Measurements from ENCODE around the gene DNMT3A.

DNMT3A gene

DNA sequence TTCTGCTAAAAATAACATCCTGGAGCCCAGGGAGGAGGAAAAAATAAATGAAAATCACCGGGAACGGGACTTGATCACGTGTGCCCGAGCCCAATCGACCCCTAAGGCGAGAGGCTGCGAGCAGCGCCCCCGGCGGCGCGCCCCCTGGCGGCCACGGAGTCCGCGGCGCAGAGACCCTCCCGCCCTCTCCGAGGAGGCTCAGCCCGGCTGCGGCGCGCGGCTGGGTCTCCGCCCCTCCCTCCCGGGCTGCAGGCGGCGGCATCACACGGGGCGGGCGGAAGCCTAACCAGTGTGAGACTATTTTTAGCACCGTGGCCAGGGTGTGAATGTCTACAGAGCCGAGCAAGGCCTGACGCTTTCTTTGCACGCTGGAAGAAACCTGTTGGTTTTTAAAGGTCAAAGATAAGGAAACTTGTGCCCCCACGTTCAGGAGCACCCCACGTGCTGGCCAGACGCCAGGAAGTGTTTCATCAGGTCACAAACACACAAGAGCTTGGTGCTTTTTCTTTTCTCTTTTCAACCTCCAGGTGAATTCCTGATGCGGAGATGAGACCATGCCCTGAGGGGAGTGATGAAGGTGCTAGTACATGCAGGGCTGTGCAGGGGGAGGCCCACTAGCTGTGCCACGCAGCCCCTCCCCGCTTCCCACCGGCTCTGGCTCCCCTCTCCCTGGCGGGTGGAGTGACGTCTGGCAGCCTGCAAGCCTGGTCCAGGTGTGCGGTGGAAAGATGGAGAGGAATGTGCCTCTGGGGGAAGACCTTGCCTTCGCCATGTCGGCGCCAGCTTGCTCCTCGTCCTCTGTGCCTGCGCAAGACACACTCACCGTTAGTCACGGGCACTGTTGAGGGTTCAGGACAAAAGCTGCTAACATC, 35.3 kb upstream of the DNMT3A start:
- Mint-ChIP-seq H3K4me3 (peak overlapping the region; percentile 45), H3K27ac (peak overlapping the region; percentile 94), H3K9me3 (no peaks in the 10 kb centered on the region), H3K4me1 (ENCODE audit: low read depth) (peaks cover 33% of the 10 kb centered on the region), H3K27me3 (ENCODE audit: low read depth) (no peaks in the 10 kb centered on the region), H3K36me3 (ENCODE audit: low read depth) (peaks cover 2% of the 10 kb centered on the region)

DNA sequence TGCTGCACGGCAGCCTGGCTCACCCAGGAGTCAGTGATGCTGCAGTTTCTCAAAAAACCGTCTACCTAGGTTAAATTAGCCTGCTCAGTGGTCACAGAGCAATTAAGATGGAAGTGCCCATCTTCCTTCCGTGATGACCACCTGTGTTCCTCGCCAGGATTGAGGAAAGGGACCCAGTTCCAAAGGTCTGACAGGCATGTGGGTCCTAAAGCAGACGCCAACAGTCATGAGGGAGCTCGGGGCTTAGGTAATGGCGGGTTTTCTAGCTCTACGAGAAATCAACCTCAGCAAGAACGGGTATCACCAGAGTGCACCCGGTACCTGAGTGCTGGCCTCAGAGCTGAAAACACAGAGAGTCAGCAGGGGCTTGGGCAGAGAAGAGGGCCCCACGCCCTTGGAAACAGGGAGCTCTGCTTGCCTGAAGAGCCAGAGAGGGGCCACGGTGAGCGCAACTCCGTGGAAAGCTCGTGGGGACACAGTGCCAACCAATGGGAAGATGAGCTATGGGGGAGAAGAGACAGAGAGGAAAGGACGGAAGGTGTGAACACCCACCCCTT, 34.3 kb upstream of the DNMT3A start:
- Mint-ChIP-seq H3K27ac (peak overlapping the region; percentile 76), H3K9me3 (no peaks in the 10 kb centered on the region), H3K4me3 (peak overlapping the region; percentile 59), H3K4me1 (ENCODE audit: low read depth) (peaks cover 32% of the 10 kb centered on the region), H3K27me3 (ENCODE audit: low read depth) (no peaks in the 10 kb centered on the region), H3K36me3 (ENCODE audit: low read depth) (peaks cover 2% of the 10 kb centered on the region)

DNA sequence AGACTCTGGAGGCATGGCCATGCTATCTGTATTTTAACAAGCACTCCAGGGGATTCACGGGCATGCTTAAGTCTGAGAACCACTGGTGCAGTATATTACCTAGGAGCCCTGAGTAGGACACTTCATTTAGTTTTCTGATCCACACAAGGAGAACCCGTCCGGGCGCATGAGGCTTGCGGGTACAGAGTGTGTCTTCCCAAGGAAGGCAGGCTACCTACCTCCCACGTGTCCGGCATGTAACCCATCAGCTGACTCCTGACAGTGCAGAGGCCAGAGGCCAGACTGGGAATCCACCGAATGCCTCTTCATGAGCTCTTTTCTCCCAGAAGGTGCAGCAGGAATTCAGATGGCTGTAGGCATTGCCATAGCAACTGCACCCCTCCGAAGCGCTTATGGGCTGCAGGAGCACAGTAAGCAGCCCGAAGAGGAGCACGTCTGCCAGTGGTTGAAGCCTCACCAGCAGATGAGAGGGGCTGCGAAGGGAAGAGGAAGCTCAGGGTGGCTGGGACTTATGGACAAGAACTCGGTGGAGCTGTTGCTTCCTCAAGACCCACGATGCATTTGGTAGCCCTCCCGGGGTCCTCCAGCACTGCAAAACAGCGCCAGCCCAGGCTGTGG, 33.8 kb upstream of the DNMT3A start:
- H3K4me1 Mint-ChIP-seq (ENCODE audit: low read depth): peaks cover 32% of the 10 kb centered on the region
- H3K4me3 Mint-ChIP-seq: no peak overlapping the region
- H3K9me3 Mint-ChIP-seq: no peaks in the 10 kb centered on the region
- H3K27ac Mint-ChIP-seq: no peak overlapping the region
- H3K36me3 Mint-ChIP-seq (ENCODE audit: low read depth): peaks cover 2% of the 10 kb centered on the region
- no peaks in the 10 kb centered on the region for H3K27me3 Mint-ChIP-seq (ENCODE audit: low read depth)

DNA sequence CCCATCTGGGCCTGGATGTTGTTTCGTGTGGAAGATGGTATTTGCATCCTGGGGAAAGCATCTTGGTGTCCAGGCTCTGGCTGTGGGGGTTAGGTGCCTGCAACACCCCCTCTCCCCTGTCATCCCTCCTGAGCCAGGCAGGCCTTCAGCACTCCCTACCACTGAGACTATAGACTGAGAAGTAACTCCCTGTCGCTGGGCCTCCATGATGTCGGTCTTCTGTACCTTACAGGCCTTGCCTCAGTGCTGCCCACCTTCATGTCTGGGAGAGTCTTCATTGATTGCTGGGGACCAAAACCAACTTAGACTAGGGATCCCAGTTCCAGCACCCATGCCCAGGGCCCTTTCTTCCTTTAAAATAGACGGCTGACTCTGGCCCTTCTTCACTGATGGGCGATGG, 33.1 kb upstream of the DNMT3A start:
- Mint-ChIP-seq H3K27me3 (ENCODE audit: low read depth) (no peaks in the 10 kb centered on the region), H3K9me3 (no peaks in the 10 kb centered on the region), H3K4me1 (ENCODE audit: low read depth) (peaks cover 31% of the 10 kb centered on the region), H3K36me3 (ENCODE audit: low read depth) (peaks cover 2% of the 10 kb centered on the region), H3K4me3 (no peak overlapping the region), H3K27ac (no peak overlapping the region)

DNA sequence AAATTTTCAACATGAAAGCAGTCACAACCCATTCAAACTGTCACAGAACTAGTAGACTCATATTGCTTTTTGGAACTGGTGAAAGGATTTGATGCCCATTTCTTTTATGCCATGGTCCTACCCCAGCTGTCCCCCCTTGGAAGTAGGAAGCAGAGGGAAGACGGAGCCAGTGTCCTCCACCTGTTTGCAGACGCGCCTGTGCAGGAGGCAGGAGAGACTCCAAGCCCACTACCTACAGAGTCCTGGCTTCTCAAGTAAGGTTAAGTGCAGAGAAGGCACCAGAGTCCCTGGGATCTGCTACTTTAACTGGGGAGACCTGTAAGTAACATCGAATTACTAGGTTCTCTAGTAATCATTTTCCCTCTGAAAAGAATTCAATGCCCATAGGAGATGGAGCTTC, 32.7 kb upstream of the DNMT3A start:
- H3K4me3 Mint-ChIP-seq: no peak overlapping the region
- H3K27ac Mint-ChIP-seq: peak overlapping the region; percentile 43
- peaks cover 29% of the 10 kb centered on the region for H3K4me1 Mint-ChIP-seq (ENCODE audit: low read depth)
- no peaks in the 10 kb centered on the region for H3K9me3 Mint-ChIP-seq
- H3K36me3 Mint-ChIP-seq (ENCODE audit: low read depth): peaks cover 2% of the 10 kb centered on the region
- no peaks in the 10 kb centered on the region for H3K27me3 Mint-ChIP-seq (ENCODE audit: low read depth)

DNA sequence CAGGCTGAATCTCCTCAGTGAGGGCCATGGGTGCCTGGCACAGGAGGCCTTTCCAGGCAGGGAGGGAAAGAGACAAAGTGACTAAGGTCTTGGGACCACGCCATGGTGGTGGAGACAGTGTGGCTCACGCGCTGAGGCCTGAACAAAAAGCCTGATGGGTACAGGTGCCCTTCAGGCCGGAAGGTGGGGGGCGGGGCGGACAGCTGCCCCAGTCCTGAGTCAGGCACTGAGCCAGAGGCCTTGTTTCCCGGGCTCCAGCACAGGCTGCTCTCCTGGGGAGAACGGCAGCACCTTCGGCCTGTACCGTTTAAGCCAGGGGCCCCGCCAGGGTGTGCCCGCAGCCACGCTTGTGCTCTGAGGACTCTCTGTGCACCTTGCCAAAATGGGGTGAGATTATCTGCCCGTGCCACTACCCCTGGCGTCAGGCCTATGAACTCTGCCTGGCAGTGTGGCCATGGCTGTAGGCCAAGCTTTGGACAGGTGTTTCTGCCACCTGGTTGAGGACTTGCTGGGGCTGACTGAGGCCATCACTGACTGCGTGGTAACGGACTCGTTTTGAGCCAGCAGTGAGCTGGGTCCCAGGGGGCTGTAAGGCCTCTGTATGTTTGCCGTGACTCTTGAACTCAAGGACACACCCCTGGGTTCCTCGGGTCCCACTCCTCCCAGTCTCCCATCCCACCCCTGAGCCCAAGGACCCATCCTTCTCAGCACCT, 31.7 kb upstream of the DNMT3A start:
- Mint-ChIP-seq H3K36me3 (ENCODE audit: low read depth) (peaks cover 2% of the 10 kb centered on the region), H3K4me3 (no peak overlapping the region), H3K9me3 (no peaks in the 10 kb centered on the region)

DNA sequence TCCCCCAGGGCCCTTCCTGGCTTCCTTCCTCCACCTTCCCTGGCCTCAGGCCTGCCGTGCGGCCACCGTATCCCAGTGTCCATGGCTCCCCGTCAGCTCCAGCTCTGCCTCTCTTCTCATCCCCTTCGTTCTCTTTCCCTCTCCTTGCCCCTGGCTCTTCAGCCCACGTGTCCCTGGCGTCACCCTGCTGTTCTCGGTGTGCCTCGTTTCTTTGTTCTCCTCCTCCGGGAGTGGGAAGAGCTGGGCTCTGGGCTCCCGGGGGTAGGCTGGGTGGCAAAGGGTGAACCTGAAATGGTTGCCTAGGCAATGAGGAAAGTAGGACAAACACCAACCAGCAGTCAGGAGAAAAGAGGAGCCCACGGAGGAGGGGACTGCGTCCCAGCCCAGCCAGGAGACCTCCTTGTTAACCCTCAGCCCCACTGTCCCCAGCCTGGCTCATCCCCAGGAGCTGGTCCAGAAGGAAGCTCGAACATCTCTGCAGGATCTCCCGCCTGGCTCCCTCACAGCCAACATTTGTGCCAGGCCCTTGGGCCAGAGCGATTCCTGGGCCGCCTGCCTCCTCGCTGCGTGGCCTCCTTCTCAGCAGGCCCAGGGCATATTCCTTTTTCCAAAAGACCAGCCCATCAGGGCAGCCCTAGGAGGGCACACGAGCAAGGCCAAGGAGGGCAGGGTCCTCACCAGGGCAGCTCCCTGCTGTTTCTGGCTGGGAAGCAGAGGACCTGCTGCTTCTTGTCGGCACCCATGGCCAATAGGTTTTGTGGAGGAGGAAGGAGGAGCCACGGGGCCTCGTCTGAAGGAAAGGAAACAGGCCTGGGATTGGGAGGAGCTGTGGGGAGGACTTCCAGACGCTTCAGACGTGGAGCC, 30.9 kb upstream of the DNMT3A start:
- no peak overlapping the region for H3K4me3 Mint-ChIP-seq
- H3K4me1 Mint-ChIP-seq (ENCODE audit: low read depth): peaks cover 16% of the 10 kb centered on the region
- no peak overlapping the region for H3K27ac Mint-ChIP-seq
- no peaks in the 10 kb centered on the region for H3K27me3 Mint-ChIP-seq (ENCODE audit: low read depth)
- H3K9me3 Mint-ChIP-seq: no peaks in the 10 kb centered on the region
- peaks cover 2% of the 10 kb centered on the region for H3K36me3 Mint-ChIP-seq (ENCODE audit: low read depth)

More for the DNA sequence above, 31.7 kb upstream of the DNMT3A start:
- Mint-ChIP-seq H3K27ac (no peak overlapping the region), H3K27me3 (ENCODE audit: low read depth) (no peaks in the 10 kb centered on the region), H3K4me1 (ENCODE audit: low read depth) (peaks cover 20% of the 10 kb centered on the region)

DNA sequence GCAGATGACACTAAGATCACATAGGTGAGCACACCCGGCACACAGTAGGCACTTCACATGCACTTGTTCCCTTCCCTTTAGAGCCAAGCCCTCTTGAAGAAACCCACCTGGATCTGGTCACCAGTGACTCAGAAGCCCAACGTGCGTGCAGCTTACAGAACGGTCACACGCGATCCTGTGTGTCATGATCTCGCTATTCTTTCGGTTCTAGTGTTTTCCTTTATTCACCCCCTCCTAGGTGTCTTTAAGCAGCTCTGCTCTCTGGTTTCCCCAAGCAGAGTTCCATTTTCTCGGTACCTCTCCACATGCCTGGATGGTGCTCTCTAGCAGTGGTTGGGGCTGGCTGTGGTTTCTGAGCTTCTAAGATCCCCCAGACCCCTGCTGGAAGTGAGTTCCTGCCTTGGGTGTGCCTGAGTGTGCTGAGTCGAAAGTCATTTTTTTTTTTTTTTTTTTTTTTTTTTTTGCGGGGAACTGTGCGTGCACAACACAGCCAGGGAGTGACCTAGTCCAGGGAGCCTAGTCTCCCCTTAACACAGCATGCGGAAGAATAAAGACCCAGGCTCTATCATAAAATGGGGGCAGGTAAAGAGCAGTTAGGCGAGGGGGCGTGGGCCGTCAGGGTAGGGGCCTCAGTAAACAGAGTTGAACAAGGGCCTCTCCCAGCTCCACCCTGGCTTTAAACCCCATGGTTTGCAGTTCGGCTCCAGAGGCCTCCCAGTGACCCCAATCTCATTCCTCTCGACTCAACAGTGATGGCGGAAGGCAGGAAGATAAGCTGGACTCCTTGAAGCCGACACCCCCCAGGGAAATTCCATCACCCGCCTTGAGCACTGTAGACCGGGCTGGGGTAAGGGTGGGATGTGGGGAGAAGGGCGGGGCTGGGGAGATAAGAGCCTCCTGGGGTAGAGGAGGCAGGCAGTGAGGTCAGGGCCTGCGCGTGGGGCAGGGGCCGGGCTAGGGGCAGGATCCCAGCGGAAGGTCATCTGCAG, 29.8 kb upstream of the DNMT3A start:
- Mint-ChIP-seq H3K4me1 (ENCODE audit: low read depth) (peaks cover 8% of the 10 kb centered on the region), H3K27me3 (ENCODE audit: low read depth) (no peaks in the 10 kb centered on the region), H3K4me3 (no peak overlapping the region), H3K36me3 (ENCODE audit: low read depth) (no peaks in the 10 kb centered on the region), H3K9me3 (no peaks in the 10 kb centered on the region), H3K27ac (no peak overlapping the region)

DNA sequence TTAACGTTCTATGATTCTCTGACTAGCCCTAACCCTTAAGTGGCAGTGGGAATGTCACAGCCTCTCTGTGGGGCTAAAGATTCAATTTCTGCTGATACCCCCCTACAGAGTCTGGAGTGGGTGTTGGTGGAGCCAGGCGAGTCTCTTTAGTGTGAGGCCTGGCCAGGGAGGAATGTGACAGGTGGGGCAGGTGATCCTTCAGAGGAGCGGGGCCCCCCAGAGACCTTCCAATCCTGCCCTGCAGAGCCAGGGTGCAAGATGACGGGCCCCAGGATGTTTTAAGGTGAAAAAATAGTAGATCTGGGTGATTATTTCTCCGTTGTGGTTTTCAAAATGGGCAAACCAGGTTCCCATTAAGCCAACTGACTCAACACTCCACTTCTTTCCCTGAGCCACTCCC, 28.2 kb upstream of the DNMT3A start:
- Mint-ChIP-seq H3K27ac (no peak overlapping the region), H3K4me1 (ENCODE audit: low read depth) (peaks cover 2% of the 10 kb centered on the region), H3K27me3 (ENCODE audit: low read depth) (no peaks in the 10 kb centered on the region), H3K9me3 (no peaks in the 10 kb centered on the region), H3K4me3 (no peak overlapping the region), H3K36me3 (ENCODE audit: low read depth) (no peaks in the 10 kb centered on the region)

DNA sequence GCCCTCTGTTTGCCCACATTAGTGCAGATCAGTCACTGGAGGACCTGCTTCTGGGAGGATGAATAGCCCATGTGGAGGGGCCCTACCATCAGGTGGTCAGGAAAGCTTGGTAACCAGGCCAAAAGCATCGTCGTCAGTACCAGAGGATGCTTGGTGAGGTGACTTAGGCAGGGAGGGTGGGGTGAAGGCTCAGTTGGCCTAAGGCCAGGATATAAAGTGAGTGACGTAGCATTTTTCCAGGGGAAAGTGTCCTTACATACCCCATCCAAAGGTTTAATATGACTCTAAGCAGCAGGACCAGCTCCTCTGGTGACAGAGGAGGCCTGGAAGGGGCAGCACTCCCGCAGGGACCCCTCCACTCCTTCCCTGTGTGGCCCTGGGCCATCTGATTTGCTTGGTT, 27.7 kb upstream of the DNMT3A start:
- H3K27ac Mint-ChIP-seq: no peak overlapping the region
- H3K9me3 Mint-ChIP-seq: no peaks in the 10 kb centered on the region
- peaks cover 2% of the 10 kb centered on the region for H3K4me1 Mint-ChIP-seq (ENCODE audit: low read depth)
- H3K4me3 Mint-ChIP-seq: no peak overlapping the region
- H3K27me3 Mint-ChIP-seq (ENCODE audit: low read depth): no peaks in the 10 kb centered on the region
- no peaks in the 10 kb centered on the region for H3K36me3 Mint-ChIP-seq (ENCODE audit: low read depth)

DNA sequence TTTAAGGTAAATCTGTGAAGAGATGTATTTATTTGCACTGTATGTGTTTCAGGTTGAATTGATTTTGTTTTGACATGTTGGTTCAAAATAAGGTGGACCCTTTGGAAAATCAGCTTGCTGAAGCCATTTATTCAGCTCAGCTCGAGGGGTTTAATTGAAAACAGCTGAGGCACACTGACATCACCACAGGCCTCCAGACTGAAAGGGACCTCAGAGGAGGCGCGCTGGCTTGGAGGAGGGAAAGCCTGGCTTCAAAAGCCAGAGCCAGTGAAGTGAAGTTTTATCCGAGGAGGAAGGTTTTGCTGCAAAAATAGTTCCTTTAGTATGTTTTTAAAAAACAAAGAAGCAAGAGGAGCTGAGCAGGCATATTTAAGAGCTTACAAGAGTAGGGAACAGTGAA, 26.9 kb upstream of the DNMT3A start:
- Mint-ChIP-seq H3K4me1 (ENCODE audit: low read depth) (peaks cover 4% of the 10 kb centered on the region), H3K36me3 (ENCODE audit: low read depth) (no peaks in the 10 kb centered on the region), H3K4me3 (no peak overlapping the region), H3K27ac (no peak overlapping the region), H3K27me3 (ENCODE audit: low read depth) (no peaks in the 10 kb centered on the region), H3K9me3 (no peaks in the 10 kb centered on the region)

DNA sequence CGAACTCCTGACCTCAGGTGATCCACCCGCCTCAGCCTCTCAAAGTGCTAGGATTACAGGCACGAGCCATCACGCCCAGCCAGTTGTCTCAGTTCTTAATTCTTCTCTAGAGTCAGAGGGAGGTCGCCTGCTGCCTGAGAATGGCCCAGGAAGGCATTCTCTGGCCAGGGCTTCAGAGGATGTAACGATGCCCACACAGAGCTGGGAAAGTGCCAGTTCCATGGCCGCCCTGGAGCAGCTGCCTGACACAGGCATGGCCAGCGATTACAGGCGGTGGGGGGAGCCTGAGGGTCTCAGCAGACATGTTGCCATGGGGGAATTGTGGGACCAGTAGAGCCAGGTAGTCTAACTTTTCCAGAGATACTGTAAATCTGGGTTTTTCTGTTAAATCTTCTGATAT, 25.6 kb upstream of the DNMT3A start:
- H3K9me3 Mint-ChIP-seq: no peaks in the 10 kb centered on the region
- H3K4me3 Mint-ChIP-seq: no peak overlapping the region
- H3K27me3 Mint-ChIP-seq (ENCODE audit: low read depth): no peaks in the 10 kb centered on the region
- H3K4me1 Mint-ChIP-seq (ENCODE audit: low read depth): peaks cover 8% of the 10 kb centered on the region
- H3K36me3 Mint-ChIP-seq (ENCODE audit: low read depth): no peaks in the 10 kb centered on the region
- H3K27ac Mint-ChIP-seq: no peak overlapping the region

DNA sequence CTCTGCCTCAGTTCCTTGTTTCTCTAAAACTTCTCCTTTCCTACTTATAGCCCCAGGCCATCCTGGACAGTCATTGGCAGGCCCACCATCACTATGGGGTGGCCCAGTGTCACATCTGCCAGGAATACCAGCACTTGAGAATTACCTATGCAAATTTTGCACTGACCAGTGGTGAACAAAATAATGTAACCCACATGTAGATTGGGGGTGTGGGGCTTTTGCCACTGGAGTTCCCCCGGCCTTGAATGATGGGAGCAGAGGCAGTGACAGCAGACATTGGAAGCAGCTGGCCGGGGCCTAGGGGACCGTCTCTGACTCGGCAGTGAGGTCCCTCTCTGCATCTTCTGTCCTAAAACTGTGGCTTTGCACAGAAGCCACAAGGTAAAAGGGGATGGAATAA, 24.9 kb upstream of the DNMT3A start:
- H3K36me3 Mint-ChIP-seq (ENCODE audit: low read depth): no peaks in the 10 kb centered on the region
- H3K9me3 Mint-ChIP-seq: no peaks in the 10 kb centered on the region
- no peak overlapping the region for H3K4me3 Mint-ChIP-seq
- H3K27ac Mint-ChIP-seq: no peak overlapping the region
- no peaks in the 10 kb centered on the region for H3K27me3 Mint-ChIP-seq (ENCODE audit: low read depth)
- H3K4me1 Mint-ChIP-seq (ENCODE audit: low read depth): peaks cover 12% of the 10 kb centered on the region

All from T-helper 1 cell treated with Interleukin-12 subunit alpha and Interleukin-12 subunit beta and Interleukin-4 antibody, amounts not matched to agents 30 μg/mL and 1 μg/mL, for 36 hours (primary cell).